Endometrial microvascular endothelial cells (primary cell): ENCODE data around the gene NUDT2. TPM values are rescaled to one million over a fixed set of nuclear protein-coding genes. Genes with fewer than 3 reads are reported as not detected.
"Not testable (repeated sequence)": the region's sequence is repeated elsewhere in the genome, so short reads cannot be mapped to it uniquely, and the experiment has no call there.

Experiments
- in situ Hi-C: cut with HindIII; loops from 2 replicates; pipeline ENCODE4 v1.10.0; 2017; ENCODE audit warnings: low sequenced_read_pairs, low pct_unique_long_range_greater_than_20kb; ENCODE audit errors: inconsistent ontology term
- total RNA-seq: library from RNA; depleted of rRNA; stranded (reverse); fragments of >200 nt; gene quantifications from one replicate; pipeline ENCODE4 v1.2.3, GENCODE V29; 2015; ENCODE audit errors: inconsistent ontology term

Gene NUDT2
- total RNA-seq, 1 donor from 2014 or later, result 57.6 TPM

- in situ Hi-C loops, result not testable (repeated sequence)
Observed at GRCh38 chr9:34367751-34368410, 38.5 kb downstream of the NUDT2 start.

- in situ Hi-C loops, result not testable (repeated sequence)
Observed at GRCh38 chr9:34368796-34369195, 39.4 kb downstream of the NUDT2 start.

- in situ Hi-C loops, result no loop called here
Observed at GRCh38 chr9:34369636-34370035, 40.3 kb downstream of the NUDT2 start.

- in situ Hi-C loops, result no loop called here
Observed at GRCh38 chr9:34370335-34370969, 41.1 kb downstream of the NUDT2 start.

- in situ Hi-C loops, result no loop called here
Observed at GRCh38 chr9:34370970-34371880, 41.9 kb downstream of the NUDT2 start.

GRCh38 chr9:34371886-34372466 lies 42.6 kb downstream of the NUDT2 start:
- in situ Hi-C loops, result no loop called here

GRCh38 chr9:34372467-34373011 lies 43.2 kb downstream of the NUDT2 start:
- in situ Hi-C loops, result no loop called here

- in situ Hi-C loops, result no loop called here
Observed at GRCh38 chr9:34373749-34374148, 44.4 kb downstream of the NUDT2 start.

- in situ Hi-C loops, result no loop called here
Observed at GRCh38 chr9:34374339-34374738, 45.0 kb downstream of the NUDT2 start.

- in situ Hi-C loops, result no loop called here
Observed at GRCh38 chr9:34374905-34375552, 45.7 kb downstream of the NUDT2 start.

- in situ Hi-C loops, result no loop called here
Observed at GRCh38 chr9:34375901-34376595, 46.7 kb downstream of the NUDT2 start.

- in situ Hi-C loops, result no loop called here
Observed at GRCh38 chr9:34376596-34377403, 47.4 kb downstream of the NUDT2 start, which contains the start of gene MYORG. Gene MYORG (minus strand): TSS chr9:34376898. CDS start chr9:34372943, 3,955 bp downstream.

GRCh38 chr9:34377404-34377746 lies 48.0 kb downstream of the NUDT2 start:
- in situ Hi-C loops, result no loop called here

GRCh38 chr9:34378376-34379060 lies 49.1 kb downstream of the NUDT2 start:
- in situ Hi-C loops, result no loop called here

- in situ Hi-C loops, result no loop called here
Observed at GRCh38 chr9:34379334-34380033, 50.1 kb downstream of the NUDT2 start.

- in situ Hi-C loops, result no loop called here
Observed at GRCh38 chr9:34380034-34380510, 50.7 kb downstream of the NUDT2 start.
